H9 (cell line): ENCODE measurements around the gene KIR3DL1. TPM values are rescaled to one million over a fixed set of nuclear protein-coding genes. Genes with fewer than 3 reads are reported as not detected.
"Not testable (repeated sequence)": the region's sequence is repeated elsewhere in the genome, so short reads cannot be mapped to it uniquely, and the experiment has no call there.

ENCODE experiments used
- DNase-seq: peaks from one replicate; pipeline ENCODE4 v3.0.0-alpha.2; 2017
- H2AFZ ChIP-seq: one replicate; pipeline ENCODE4 v1.6.1; 2013; ENCODE audit warnings: mild to moderate bottlenecking, low read length, control low read depth, moderate library complexity
- H2AK5ac ChIP-seq: 2 replicates; pipeline ENCODE4 v1.6.1; 2013; ENCODE audit warnings: low read length, control low read depth, mixed read lengths; ENCODE audit not compliant: insufficient read length
- H2BK120ac ChIP-seq: one replicate; pipeline ENCODE4 v1.6.1; 2013; ENCODE audit warnings: low read depth, mild to moderate bottlenecking, low read length, control low read depth, inconsistent platforms; ENCODE audit not compliant: poor library complexity, severe bottlenecking
- H2BK12ac ChIP-seq: 2 replicates; pipeline ENCODE4 v1.6.1; 2013; ENCODE audit warnings: low read length, control low read depth, mixed read lengths, low read depth; ENCODE audit not compliant: insufficient read length
- H2BK15ac ChIP-seq: 2 replicates; pipeline ENCODE4 v1.6.1; 2013; ENCODE audit warnings: low read depth, low read length, control low read depth
- H2BK20ac ChIP-seq: one replicate; pipeline ENCODE4 v1.6.1; 2013; ENCODE audit warnings: low read depth, mild to moderate bottlenecking, low read length, control low read depth, inconsistent platforms; ENCODE audit not compliant: poor library complexity, severe bottlenecking
- H2BK5ac ChIP-seq: 2 replicates; pipeline ENCODE4 v1.6.1; 2013; ENCODE audit warnings: low read length, control low read depth, mixed read lengths; ENCODE audit not compliant: insufficient read length
- H3K14ac ChIP-seq: 2 replicates; pipeline ENCODE4 v1.6.1; 2013; ENCODE audit warnings: low read length, control low read depth; ENCODE audit not compliant: insufficient read depth
- H3K18ac ChIP-seq: 2 replicates; pipeline ENCODE4 v1.6.1; 2013; ENCODE audit warnings: low read depth, mild to moderate bottlenecking, mixed read lengths, low read length, control low read depth; ENCODE audit not compliant: insufficient read length
- H3K23ac ChIP-seq: 2 replicates; pipeline ENCODE4 v1.6.1; 2013; ENCODE audit warnings: low read length, control low read depth, mixed read lengths, low read depth; ENCODE audit not compliant: insufficient read length
- H3K23me2 ChIP-seq: 2 replicates; pipeline ENCODE4 v1.6.1; 2013; ENCODE audit warnings: low read depth, mild to moderate bottlenecking, mixed read lengths, low read length, control low read depth; ENCODE audit not compliant: insufficient read length, poor library complexity, severe bottlenecking
- H3K27ac ChIP-seq: 2 replicates; pipeline ENCODE4 v1.5.1; 2013; ENCODE audit warnings: low read length, control low read depth, mixed read lengths, low read depth; ENCODE audit not compliant: insufficient read length
- H3K27me3 ChIP-seq: 2 replicates; pipeline ENCODE4 v1.6.1; 2013; ENCODE audit warnings: low read length, control low read depth, inconsistent platforms; ENCODE audit not compliant: insufficient read depth
- H3K4ac ChIP-seq: 2 replicates; pipeline ENCODE4 v1.6.1; 2013; ENCODE audit warnings: low read depth, mild to moderate bottlenecking, control low read depth, inconsistent platforms, low read length, moderate library complexity
- H3K4me1 ChIP-seq: 2 replicates; pipeline ENCODE4 v1.6.1; 2013; ENCODE audit warnings: low read length, control low read depth, inconsistent platforms; ENCODE audit not compliant: insufficient read depth
- H3K4me2 ChIP-seq: 2 replicates; pipeline ENCODE4 v1.6.1; 2013; ENCODE audit warnings: low read length, control low read depth, mixed read lengths; ENCODE audit not compliant: insufficient read length, insufficient read depth
- H3K56ac ChIP-seq: 2 replicates; pipeline ENCODE4 v1.6.1; 2013; ENCODE audit warnings: low read depth, mild to moderate bottlenecking, mixed read lengths, low read length, control low read depth; ENCODE audit not compliant: insufficient read length
- H3K79me1 ChIP-seq: 2 replicates; pipeline ENCODE4 v1.6.1; 2013; ENCODE audit warnings: low read depth, mild to moderate bottlenecking, moderate library complexity, low read length, control low read depth, inconsistent platforms; ENCODE audit not compliant: insufficient read depth, poor library complexity, severe bottlenecking
- H3K79me2 ChIP-seq: 2 replicates; pipeline ENCODE4 v1.6.1; 2013; ENCODE audit warnings: low read length, control low read depth, inconsistent platforms; ENCODE audit not compliant: insufficient read depth
- H3K9ac ChIP-seq: 2 replicates; pipeline ENCODE4 v1.6.1; 2013; ENCODE audit warnings: low read length, control low read depth, mixed read lengths; ENCODE audit not compliant: insufficient read length; ENCODE audit errors: extremely low read depth
- H3K9me3 ChIP-seq: one replicate; pipeline ENCODE4 v1.6.1; 2013; ENCODE audit warnings: low read depth, low read length, inconsistent platforms; ENCODE audit not compliant: control insufficient read depth
- H3T11ph ChIP-seq: one replicate; pipeline ENCODE4 v1.6.1; 2013; ENCODE audit warnings: mild to moderate bottlenecking, low read length, control low read depth, inconsistent platforms
- H4K20me1 ChIP-seq: one replicate; pipeline ENCODE4 v1.6.1; 2013; ENCODE audit not compliant: control insufficient read depth, insufficient read length, insufficient read depth
- H4K5ac ChIP-seq: 2 replicates; pipeline ENCODE4 v1.6.1; 2013; ENCODE audit warnings: low read depth, mild to moderate bottlenecking, mixed read lengths, low read length, control low read depth; ENCODE audit not compliant: insufficient read length
- H4K8ac ChIP-seq: replicated peaks from 2 replicates; pipeline ENCODE4 v1.6.1; 2013; ENCODE audit warnings: low read length, control low read depth, mixed read lengths, low read depth; ENCODE audit not compliant: insufficient read length
- H4K91ac ChIP-seq: 2 replicates; pipeline ENCODE4 v1.6.1; 2013; ENCODE audit warnings: low read depth, mild to moderate bottlenecking, moderate library complexity, mixed read lengths, low read length, control low read depth; ENCODE audit not compliant: insufficient read length
- H3K27ac Mint-ChIP-seq, 3 experiments: 2 replicates in 2 of 3; 3 replicates in 1 of 3; pipeline ENCODE4 v1.8.0; 2020 to 2021; ENCODE audit warnings: mixed read lengths in 3 of 3, mild to moderate bottlenecking in 1 of 3, moderate library complexity in 1 of 3
- H3K27me3 Mint-ChIP-seq: 2 replicates; pipeline ENCODE4 v1.8.0; 2021; ENCODE audit warnings: low read depth, mild to moderate bottlenecking, moderate library complexity, mixed read lengths
- H3K36me3 Mint-ChIP-seq, 3 experiments: 2 replicates in 2 of 3; 3 replicates in 1 of 3; pipeline ENCODE4 v1.8.0; 2020 to 2021; ENCODE audit warnings: low read depth in 3 of 3, mixed read lengths in 3 of 3; ENCODE audit not compliant: insufficient read depth in 1 of 3
- H3K4me1 Mint-ChIP-seq, 2 experiments: 2 replicates each; pipeline ENCODE4 v1.8.0; 2020; ENCODE audit warnings: mixed read lengths in 2 of 2
- H3K4me3 Mint-ChIP-seq, 2 experiments: 2 replicates in 1 of 2; 3 replicates in 1 of 2; pipeline ENCODE4 v1.8.0; 2020 to 2021; ENCODE audit warnings: mild to moderate bottlenecking in 2 of 2, mixed read lengths in 2 of 2, moderate library complexity in 1 of 2
- H3K9me3 Mint-ChIP-seq, 2 experiments: 2 replicates in 1 of 2; 3 replicates in 1 of 2; pipeline ENCODE4 v1.8.0; 2020; ENCODE audit warnings: mild to moderate bottlenecking in 2 of 2, mixed read lengths in 2 of 2, moderate library complexity in 1 of 2
- WGBS: extraction: QIAGEN DNeasy Blood & Tissue Kit; methylation state at CpG from one replicate; pipeline ENCODE4 v1.1.7; 2013; ENCODE audit warnings: missing lambda C conversion rate, low lambda C conversion rate, mixed read lengths; ENCODE audit not compliant: insufficient read length; ENCODE audit errors: extremely low coverage; 5-methylcytosine and 5-hydroxymethylcytosine counted together
- total RNA-seq: library from RNA; stranded (reverse); gene quantifications from 2 replicates; pipeline ENCODE4 v1.2.1, GENCODE V29; 2021

KIR3DL1 gene
- total RNA-seq, 1 experiment from 2014 or later, result not detected

DNA sequence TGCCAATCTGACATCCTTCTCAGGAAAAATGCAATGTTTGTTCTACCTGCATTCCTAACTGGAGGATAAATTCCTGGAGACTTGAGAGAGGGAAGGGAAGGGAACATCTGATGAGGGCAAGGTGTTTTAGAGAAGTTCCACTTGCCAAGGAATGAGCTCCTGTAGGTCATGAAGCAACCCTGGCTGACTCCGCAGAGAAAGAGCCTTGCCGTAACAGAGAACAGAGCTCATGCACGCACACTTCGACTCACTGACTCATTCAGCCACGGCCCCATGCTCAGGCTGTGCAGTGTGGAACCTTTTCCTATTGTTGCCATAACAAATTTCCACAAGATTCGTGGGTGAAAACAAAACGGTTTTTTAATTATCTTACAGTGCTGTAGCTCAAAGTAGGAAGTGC, 37.4 kb upstream of the KIR3DL1 start:
- H3K9ac ChIP-seq, H2AK5ac ChIP-seq, H3K27ac Mint-ChIP-seq, H2BK120ac ChIP-seq, H3K23ac ChIP-seq, H3K56ac ChIP-seq, H3K27ac ChIP-seq, H2BK12ac ChIP-seq, H2BK15ac ChIP-seq, H3K4me1 Mint-ChIP-seq, H4K91ac ChIP-seq, H3T11ph ChIP-seq, H3K4me3 Mint-ChIP-seq, H3K14ac ChIP-seq, H2AFZ ChIP-seq, H3K27me3 ChIP-seq, DNase-seq, H4K20me1 ChIP-seq, H2BK20ac ChIP-seq, H3K79me1 ChIP-seq, H3K4me2 ChIP-seq, H3K23me2 ChIP-seq, H3K27me3 Mint-ChIP-seq, H3K4me1 ChIP-seq, H3K18ac ChIP-seq, H3K79me2 ChIP-seq, H3K4ac ChIP-seq, H4K8ac ChIP-seq, H4K5ac ChIP-seq, H2BK5ac ChIP-seq: not testable (repeated sequence)
- H3K9me3 ChIP-seq, result peaks cover 44% of the 10 kb centered on the region
- peaks cover 87 to 90% of the 10 kb centered on the region in 2 experiments for H3K9me3 Mint-ChIP-seq
- peaks cover 4 to 48% (median 11%) of the 10 kb centered on the region in 3 experiments; a peak in 6 of 7 replicates for H3K36me3 Mint-ChIP-seq
- WGBS, result no CpG with 5 or more reads among the region's 7 CpGs

DNA sequence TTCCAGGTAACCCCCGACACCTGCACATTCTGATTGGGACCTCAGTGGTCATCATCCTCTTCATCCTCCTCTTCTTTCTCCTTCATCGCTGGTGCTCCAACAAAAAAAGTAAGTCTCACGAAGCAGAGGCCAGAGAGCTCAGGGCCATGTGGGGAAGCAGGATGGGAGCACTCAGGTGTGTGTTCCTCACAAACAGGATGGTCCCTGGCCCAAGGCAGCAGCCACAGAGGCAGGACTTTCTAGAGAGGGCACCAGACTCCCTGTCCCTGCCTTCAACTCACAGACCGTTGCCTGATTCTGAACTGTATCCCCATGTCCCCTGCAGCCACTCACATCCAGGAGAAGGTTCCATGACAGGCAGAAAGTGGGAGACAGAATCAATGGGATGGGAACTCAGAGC, 33.4 kb upstream of the KIR3DL1 start:
- not testable (repeated sequence) for H3K27ac Mint-ChIP-seq, H2BK15ac ChIP-seq, H3T11ph ChIP-seq, H2AFZ ChIP-seq, H3K27me3 ChIP-seq, H3K4me3 Mint-ChIP-seq, H3K4me1 ChIP-seq, H4K5ac ChIP-seq, DNase-seq, H3K9ac ChIP-seq, H3K23me2 ChIP-seq, H2AK5ac ChIP-seq, H3K23ac ChIP-seq, H3K79me2 ChIP-seq, H3K14ac ChIP-seq, H3K27me3 Mint-ChIP-seq, H3K18ac ChIP-seq, H3K4me2 ChIP-seq, H3K4me1 Mint-ChIP-seq, H4K8ac ChIP-seq, H2BK20ac ChIP-seq, H3K4ac ChIP-seq, H3K79me1 ChIP-seq, H4K91ac ChIP-seq, H2BK5ac ChIP-seq, H4K20me1 ChIP-seq, H3K27ac ChIP-seq, H2BK120ac ChIP-seq, H2BK12ac ChIP-seq, H3K56ac ChIP-seq
- H3K9me3 Mint-ChIP-seq, result peaks cover 82 to 85% of the 10 kb centered on the region in 2 experiments
- peaks cover 0 to 44% (median 20%) of the 10 kb centered on the region in 3 experiments; a peak in 6 of 7 replicates for H3K36me3 Mint-ChIP-seq
- H3K9me3 ChIP-seq, result peaks cover 43% of the 10 kb centered on the region
- WGBS, result no CpG with 5 or more reads among the region's 4 CpGs
